ENCODE measurements around the gene DEDD.

DEDD gene

DNA sequence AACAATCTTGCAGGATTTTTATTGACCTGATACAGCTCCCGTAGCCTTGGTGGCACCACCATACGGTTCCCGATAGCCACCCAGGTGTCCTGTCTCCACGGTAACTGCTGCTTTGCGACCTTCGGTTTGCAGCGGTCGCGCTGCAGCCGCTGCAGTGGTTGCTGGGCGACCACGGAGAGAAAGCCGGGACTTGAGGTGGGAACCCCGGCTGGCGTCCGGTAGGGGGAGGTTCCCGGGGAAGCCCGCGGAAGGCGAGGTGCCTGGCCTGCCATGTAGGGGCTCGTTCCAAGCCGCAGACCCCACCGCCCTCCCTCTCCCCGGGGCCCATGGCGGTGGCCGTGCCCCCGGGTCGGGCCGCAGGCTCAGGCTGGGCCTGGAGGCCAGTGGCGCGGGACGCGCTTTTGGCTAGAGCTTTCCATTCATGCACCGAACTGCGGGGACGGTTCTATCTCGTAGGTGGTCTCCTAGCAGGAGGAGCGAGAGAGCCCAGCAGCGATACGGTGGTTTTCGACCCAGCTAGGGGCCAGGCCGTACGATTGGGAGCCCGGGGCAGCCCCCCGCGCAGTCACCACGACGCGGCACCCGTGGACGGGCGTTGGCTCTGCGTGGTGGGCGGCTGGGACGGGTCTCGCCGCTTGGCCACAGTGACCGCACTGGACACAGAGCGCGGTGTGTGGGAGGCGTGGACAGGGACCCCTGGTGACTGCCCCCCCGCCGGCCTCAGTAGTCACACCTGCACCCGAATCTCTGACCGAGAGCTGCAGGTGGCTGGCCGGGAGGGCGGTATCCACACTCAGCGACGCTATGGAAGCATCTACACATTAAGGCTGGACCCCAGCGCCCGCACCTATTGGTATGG lies 34.0 kb downstream of the DEDD start, which contains the start of gene KLHDC9:
Gene KLHDC9, plus strand, starts transcription at position 152 of the 859 bp plus-strand sequence. Its CDS starts 175 bp downstream, at position 327.
- TF ChIP-seq RAD21 (IDR thresholded peaks at IDR 0.05; ENCODE audit: low read depth) (no peak), FOXM1 (IDR thresholded peaks at IDR 0.05; ENCODE audit: borderline replicate concordance, low read depth) (no peak), EP300 (IDR thresholded peaks at IDR 0.05; ENCODE audit: borderline replicate concordance) (no peak), NFIC (IDR thresholded peaks at IDR 0.05) (no peak), EGR1 (IDR thresholded peaks at IDR 0.05) (no peak)
- TF ChIP-seq, protein P1, sequence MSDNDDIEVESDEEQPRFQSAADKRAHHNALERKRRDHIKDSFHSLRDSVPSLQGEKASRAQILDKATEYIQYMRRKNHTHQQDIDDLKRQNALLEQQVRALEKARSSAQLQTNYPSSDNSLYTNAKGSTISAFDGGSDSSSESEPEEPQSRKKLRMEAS (IDR thresholded peaks at IDR 0.05): no peak
- TF ChIP-seq, protein P2, sequence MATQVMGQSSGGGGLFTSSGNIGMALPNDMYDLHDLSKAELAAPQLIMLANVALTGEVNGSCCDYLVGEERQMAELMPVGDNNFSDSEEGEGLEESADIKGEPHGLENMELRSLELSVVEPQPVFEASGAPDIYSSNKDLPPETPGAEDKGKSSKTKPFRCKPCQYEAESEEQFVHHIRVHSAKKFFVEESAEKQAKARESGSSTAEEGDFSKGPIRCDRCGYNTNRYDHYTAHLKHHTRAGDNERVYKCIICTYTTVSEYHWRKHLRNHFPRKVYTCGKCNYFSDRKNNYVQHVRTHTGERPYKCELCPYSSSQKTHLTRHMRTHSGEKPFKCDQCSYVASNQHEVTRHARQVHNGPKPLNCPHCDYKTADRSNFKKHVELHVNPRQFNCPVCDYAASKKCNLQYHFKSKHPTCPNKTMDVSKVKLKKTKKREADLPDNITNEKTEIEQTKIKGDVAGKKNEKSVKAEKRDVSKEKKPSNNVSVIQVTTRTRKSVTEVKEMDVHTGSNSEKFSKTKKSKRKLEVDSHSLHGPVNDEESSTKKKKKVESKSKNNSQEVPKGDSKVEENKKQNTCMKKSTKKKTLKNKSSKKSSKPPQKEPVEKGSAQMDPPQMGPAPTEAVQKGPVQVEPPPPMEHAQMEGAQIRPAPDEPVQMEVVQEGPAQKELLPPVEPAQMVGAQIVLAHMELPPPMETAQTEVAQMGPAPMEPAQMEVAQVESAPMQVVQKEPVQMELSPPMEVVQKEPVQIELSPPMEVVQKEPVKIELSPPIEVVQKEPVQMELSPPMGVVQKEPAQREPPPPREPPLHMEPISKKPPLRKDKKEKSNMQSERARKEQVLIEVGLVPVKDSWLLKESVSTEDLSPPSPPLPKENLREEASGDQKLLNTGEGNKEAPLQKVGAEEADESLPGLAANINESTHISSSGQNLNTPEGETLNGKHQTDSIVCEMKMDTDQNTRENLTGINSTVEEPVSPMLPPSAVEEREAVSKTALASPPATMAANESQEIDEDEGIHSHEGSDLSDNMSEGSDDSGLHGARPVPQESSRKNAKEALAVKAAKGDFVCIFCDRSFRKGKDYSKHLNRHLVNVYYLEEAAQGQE (IDR thresholded peaks at IDR 0.05; ENCODE audit: low read depth): no peak

DNA sequence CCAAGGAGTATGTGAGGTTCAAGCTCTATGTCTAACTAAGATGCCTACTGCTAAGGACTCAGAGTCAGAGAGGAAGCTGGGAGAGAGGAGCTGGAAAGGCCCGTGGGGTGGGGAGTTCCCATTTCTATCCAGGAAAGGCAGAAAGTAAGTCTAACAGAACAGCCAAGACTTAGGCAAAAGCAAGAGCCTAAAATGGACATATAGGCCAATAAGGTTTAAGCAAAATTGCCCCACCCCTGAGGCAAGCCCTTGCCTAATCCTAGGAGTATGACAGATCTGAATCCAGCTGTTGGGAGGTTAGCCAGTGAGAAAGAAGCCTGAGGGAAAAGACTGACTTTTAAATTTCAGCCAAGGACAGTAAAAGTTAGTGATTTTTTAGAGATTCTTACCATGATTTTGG lies 35.9 kb downstream of the DEDD start:
- no peak for TF ChIP-seq EP300 (IDR thresholded peaks at IDR 0.05; ENCODE audit: borderline replicate concordance)
- TF ChIP-seq, protein P3, sequence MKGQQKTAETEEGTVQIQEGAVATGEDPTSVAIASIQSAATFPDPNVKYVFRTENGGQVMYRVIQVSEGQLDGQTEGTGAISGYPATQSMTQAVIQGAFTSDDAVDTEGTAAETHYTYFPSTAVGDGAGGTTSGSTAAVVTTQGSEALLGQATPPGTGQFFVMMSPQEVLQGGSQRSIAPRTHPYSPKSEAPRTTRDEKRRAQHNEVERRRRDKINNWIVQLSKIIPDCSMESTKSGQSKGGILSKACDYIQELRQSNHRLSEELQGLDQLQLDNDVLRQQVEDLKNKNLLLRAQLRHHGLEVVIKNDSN (IDR thresholded peaks at IDR 0.05): no peak
- TF ChIP-seq TAF1 (IDR thresholded peaks at IDR 0.05; ENCODE audit: low read depth): no peak
- TF ChIP-seq ZBTB7A (IDR thresholded peaks at IDR 0.05; ENCODE audit: low read depth): no peak
- TF ChIP-seq, protein P1 (IDR thresholded peaks at IDR 0.05): no peak
- TF ChIP-seq EGR1 (IDR thresholded peaks at IDR 0.05): no peak
- no peak for TF ChIP-seq FOXM1 (IDR thresholded peaks at IDR 0.05; ENCODE audit: borderline replicate concordance, low read depth)

DNA sequence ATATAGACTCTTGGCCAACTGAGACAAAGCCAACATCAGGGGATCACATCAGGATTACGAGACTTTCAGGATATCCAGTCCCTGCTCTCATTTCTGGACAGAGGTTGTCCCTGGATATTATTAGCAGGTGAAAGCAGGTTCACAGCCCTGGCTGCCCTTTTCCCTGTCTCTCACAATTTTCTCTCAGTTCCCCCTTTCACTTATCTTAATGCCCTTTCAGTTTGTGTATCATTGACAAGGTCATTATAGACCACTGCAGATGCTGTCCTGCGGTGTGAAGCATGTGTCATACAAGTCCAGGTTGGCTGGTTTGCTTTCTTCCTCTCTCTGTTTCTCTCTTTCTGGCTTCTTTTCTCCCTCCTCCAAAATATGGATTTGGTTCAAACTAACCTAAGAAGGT lies 36.5 kb downstream of the DEDD start:
- TF ChIP-seq, protein P3 (IDR thresholded peaks at IDR 0.05): no peak
- no peak for TF ChIP-seq EGR1 (IDR thresholded peaks at IDR 0.05)
- TF ChIP-seq, protein P2 (IDR thresholded peaks at IDR 0.05; ENCODE audit: low read depth): no peak
- TF ChIP-seq TAF1 (IDR thresholded peaks at IDR 0.05; ENCODE audit: low read depth): no peak
- no peak for TF ChIP-seq ZBTB7A (IDR thresholded peaks at IDR 0.05; ENCODE audit: low read depth)
- TF ChIP-seq CEBPB (IDR thresholded peaks at IDR 0.05): no peak

DNA sequence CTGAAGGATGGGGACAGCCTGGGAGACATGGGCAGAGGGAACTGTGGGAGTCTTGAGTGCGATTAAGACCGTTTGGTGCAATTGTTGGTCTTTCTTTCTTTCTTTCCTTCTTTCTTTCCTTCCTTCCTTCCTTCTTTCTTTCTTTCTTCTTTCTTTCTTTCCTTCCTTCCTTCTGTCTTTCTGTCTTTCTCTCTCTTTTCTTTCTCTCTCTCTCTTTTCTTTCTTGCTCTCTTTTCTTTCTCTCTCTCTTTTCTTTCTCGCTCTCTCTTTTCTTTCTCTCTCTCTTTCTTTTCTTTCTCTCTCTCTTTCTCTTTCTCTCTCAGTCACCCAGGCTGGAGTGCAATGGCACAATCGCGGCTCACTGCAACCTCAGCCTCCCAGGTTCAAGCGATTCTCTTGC lies 37.2 kb downstream of the DEDD start:
- TF ChIP-seq TAF1 (IDR thresholded peaks at IDR 0.05; ENCODE audit: low read depth) (no peak), YY1 (IDR thresholded peaks at IDR 0.05; ENCODE audit: low read depth) (no peak), RAD21 (IDR thresholded peaks at IDR 0.05; ENCODE audit: low read depth) (no peak), CREB1 (IDR thresholded peaks at IDR 0.05; ENCODE audit: low read depth) (no peak)

DNA sequence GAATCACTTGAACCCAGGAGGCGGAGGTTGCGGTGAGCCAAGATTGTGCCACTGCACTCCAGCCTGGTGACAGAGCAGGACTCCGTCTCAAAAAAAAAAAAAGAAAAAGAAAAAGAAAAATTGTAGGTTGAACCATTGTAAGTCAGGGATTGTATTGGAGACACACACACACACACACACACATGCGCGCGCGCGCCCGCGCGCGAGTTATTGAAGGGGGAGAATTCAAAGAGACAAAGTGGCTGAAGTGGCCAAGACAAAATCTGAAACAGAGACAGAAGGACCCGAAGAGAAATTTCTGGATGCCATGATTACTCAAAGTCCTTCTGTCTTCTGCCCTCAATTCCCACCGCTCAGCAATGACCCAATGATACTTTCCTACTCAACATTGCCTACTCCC lies 38.0 kb downstream of the DEDD start:
- TF ChIP-seq FOXM1 (IDR thresholded peaks at IDR 0.05; ENCODE audit: borderline replicate concordance, low read depth) (no peak), EGR1 (IDR thresholded peaks at IDR 0.05) (no peak), TCF12 (IDR thresholded peaks at IDR 0.05; ENCODE audit: low read depth) (no peak)
- TF ChIP-seq, protein P3 (IDR thresholded peaks at IDR 0.05): no peak

DNA sequence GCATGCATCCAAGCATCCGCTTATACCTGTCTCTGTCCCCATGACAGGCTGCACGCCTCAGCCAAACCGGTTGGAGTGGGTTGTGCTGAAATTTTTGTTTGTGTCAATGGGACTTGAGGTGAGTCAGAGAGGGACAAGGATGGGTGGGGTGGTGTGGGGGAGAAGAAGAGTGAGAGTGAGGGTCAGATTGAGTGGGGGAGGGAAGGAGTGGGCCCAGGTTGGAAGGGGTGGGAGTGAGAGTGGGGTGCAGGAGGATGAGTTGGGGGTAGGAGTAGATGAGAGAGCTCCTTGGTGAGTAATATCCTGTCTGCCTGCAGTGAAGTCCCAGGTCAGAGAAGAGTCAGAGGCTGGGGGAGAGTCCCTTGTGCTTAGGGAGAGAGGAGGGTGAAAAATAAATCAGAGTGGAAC lies 39.8 kb downstream of the DEDD start:
- TF ChIP-seq NFIC (IDR thresholded peaks at IDR 0.05): no peak
- no peak for TF ChIP-seq TEAD4 (IDR thresholded peaks at IDR 0.05)

Data from Ishikawa (cell line).